T-cell (primary cell): ENCODE data around the gene OR5M8. TPM values are rescaled to one million over a fixed set of nuclear protein-coding genes. Genes with fewer than 3 reads are reported as not detected.

Source experiments
- ATAC-seq, 4 experiments: fragments of 200-7000 bp in 3 of 4; fragments of 150-1000 bp in 1 of 4; cut with Tn5 transposase; replicated peaks in 1 of 4; 1 replicate in 3 of 4; 2 replicates in 1 of 4; pipeline ENCODE4 v1.10.0; 2021; ENCODE audit warnings: moderate library complexity in 3 of 4, mild to moderate bottlenecking in 2 of 4, moderate number of reproducible peaks in 1 of 4
- CTCF ChIA-PET, 2 donors: fragments of 300-600 bp; sonication (Branson Sonifier 250); formaldehyde crosslinking; loops; one replicate each; lab custom pipeline; 2022; ENCODE audit warnings: antibody characterized with exemption in 2 of 2; lab: Charles Lee
- POLR2A ChIA-PET, 2 donors: fragments of 300-600 bp; sonication (Branson Sonifier 250); formaldehyde crosslinking; loops; one replicate each; lab custom pipeline; 2022; ENCODE audit warnings: antibody characterized with exemption in 2 of 2; lab: Charles Lee
- DNase-seq, 35 experiments: peaks; one replicate each; pipeline versions ENCODE4 v3.0.0 to v3.0.0-alpha.2; 2013 to 2023
- H3K27ac ChIP-seq: one replicate; pipeline ENCODE4 v1.5.1; 2013; ENCODE audit warnings: low read length
- H3K27me3 ChIP-seq, 2 experiments: replicated peaks in 1 of 2; 1 replicate in 1 of 2; 2 replicates in 1 of 2; pipeline versions ENCODE4 v1.6.1 to v1.7.0; 2013; ENCODE audit warnings: low read length in 1 of 2, mixed read lengths in 1 of 2; ENCODE audit not compliant: control insufficient read depth in 2 of 2, insufficient read depth in 2 of 2; ENCODE audit errors: extremely low read depth in 1 of 2
- H3K36me3 ChIP-seq, 2 donors: 1 replicate in 1 of 2; 2 replicates in 1 of 2; pipeline versions ENCODE4 v1.6.1 to v1.7.0; 2013; ENCODE audit warnings: low read length in 1 of 2; ENCODE audit not compliant: control insufficient read depth in 2 of 2, insufficient read depth in 1 of 2; ENCODE audit errors: extremely low read depth in 1 of 2
- H3K4me1 ChIP-seq, 2 experiments: 1 replicate in 1 of 2; 2 replicates in 1 of 2; pipeline versions ENCODE4 v1.6.1 to v1.7.0; 2013; ENCODE audit warnings: low read length in 2 of 2, mixed read lengths in 1 of 2; ENCODE audit not compliant: insufficient read depth in 2 of 2, control insufficient read depth in 1 of 2; ENCODE audit errors: extremely low read depth in 1 of 2
- H3K4me3 ChIP-seq, 2 donors: 1 replicate in 1 of 2; 2 replicates in 1 of 2; pipeline versions ENCODE4 v1.5.1 to v1.7.0; 2013; ENCODE audit warnings: mild to moderate bottlenecking in 2 of 2, low read length in 1 of 2, moderate library complexity in 1 of 2; ENCODE audit not compliant: control insufficient read depth in 1 of 2; ENCODE audit errors: extremely low read depth in 1 of 2
- H3K9me3 ChIP-seq: 2 replicates; pipeline ENCODE4 v1.7.0; 2013
- H3K27ac Mint-ChIP-seq, 2 donors: one replicate each; pipeline ENCODE4 v1.8.0; 2020 to 2021; ENCODE audit warnings: mild to moderate bottlenecking in 2 of 2, mixed read lengths in 2 of 2
- H3K27me3 Mint-ChIP-seq, 2 donors: one replicate each; pipeline ENCODE4 v1.8.0; 2021 to 2022; ENCODE audit warnings: mixed read lengths in 2 of 2
- H3K36me3 Mint-ChIP-seq: one replicate; pipeline ENCODE4 v1.8.0; 2021; ENCODE audit warnings: mixed read lengths
- H3K4me1 Mint-ChIP-seq, 3 donors: one replicate each; pipeline ENCODE4 v1.8.0; 2020 to 2022; ENCODE audit warnings: mixed read lengths in 3 of 3, mild to moderate bottlenecking in 1 of 3
- H3K4me3 Mint-ChIP-seq, 3 donors: one replicate each; pipeline ENCODE4 v1.8.0; 2020 to 2022; ENCODE audit warnings: mild to moderate bottlenecking in 3 of 3, mixed read lengths in 3 of 3, moderate library complexity in 3 of 3
- H3K9me3 Mint-ChIP-seq, 3 donors: one replicate each; pipeline ENCODE4 v1.8.0; 2020 to 2022; ENCODE audit warnings: mixed read lengths in 3 of 3
- WGBS: methylation state at CpG from one replicate; pipeline ENCODE4 v1.1.5; 2013; ENCODE audit warnings: missing lambda C conversion rate; ENCODE audit not compliant: insufficient coverage; 5-methylcytosine and 5-hydroxymethylcytosine counted together
- total RNA-seq, 35 experiments: library from RNA in 6 of 35; stranded (reverse) in 6 of 35; fragments of 120-200 nt in 1 of 35; gene quantifications; one replicate each; pipeline versions ENCODE4 v1.2.1 to v1.2.4 and lab custom pipeline; 2013 to 2026

OR5M8 gene
- total RNA-seq (not detected), total RNA-seq (lab: John Stamatoyannopoulos, UW) (0 reads per million in 29 experiments)
- total RNA-seq (2013): not detected

GRCh38 chr11:56491270-56491669 lies at the start of gene OR5M8:
Gene OR5M8 (minus strand): TSS chr11:56491370. CDS start chr11:56491370, 0 bp downstream.
- ATAC-seq (no peak), DNase-seq (no peak)
- POLR2A ChIA-PET: no interaction called here

GRCh38 chr11:56533054-56533740 lies 42.0 kb upstream of the OR5M8 start:
- H3K36me3 ChIP-seq: no peaks in the 10 kb centered on the region
- Mint-ChIP-seq H3K9me3 (peaks cover 5 to 15% (median 9%) of the 10 kb centered on the region in 3 donors), H3K27ac (no peak overlapping the region), H3K4me1 (no peaks in the 10 kb centered on the region), H3K36me3 (no peaks in the 10 kb centered on the region), H3K27me3 (no peaks in the 10 kb centered on the region), H3K4me3 (no peak overlapping the region)
- DNase-seq (no peak), ATAC-seq (no peak)
- no peaks in the 10 kb centered on the region for H3K4me1 ChIP-seq
- CTCF ChIA-PET: no interaction called here
- no peak overlapping the region for H3K27ac ChIP-seq
- no peaks in the 10 kb centered on the region for H3K9me3 ChIP-seq
- H3K27me3 ChIP-seq: no peaks in the 10 kb centered on the region
- POLR2A ChIA-PET: no interaction called here
- no peak overlapping the region for H3K4me3 ChIP-seq
- 100% methylated on average over 1 of the region's 3 CpGs for WGBS

More at GRCh38 chr11:56491270-56491669, at the start of gene OR5M8:
- Histone ChIP-seq H3K27ac (no peak within 1 kb of the TSS), H3K9me3 (no peaks in the 10 kb centered on the region), H3K36me3 (no peaks in the 10 kb centered on the region), H3K27me3 (no peaks in the 10 kb centered on the region), H3K4me3 (no peak within 1 kb of the TSS), H3K4me1 (no peaks in the 10 kb centered on the region)
- H3K4me1 Mint-ChIP-seq: no peaks in the 10 kb centered on the region
- no peaks in the 10 kb centered on the region for H3K36me3 Mint-ChIP-seq
- peaks cover 11 to 32% (median 24%) of the 10 kb centered on the region in 3 donors for H3K9me3 Mint-ChIP-seq
- no peaks in the 10 kb centered on the region for H3K27me3 Mint-ChIP-seq
- CTCF ChIA-PET: no interaction called here
- H3K4me3 Mint-ChIP-seq: no peak within 1 kb of the TSS
- 40% methylated on average over 1 of the region's 7 CpGs for WGBS
- no peak within 1 kb of the TSS for H3K27ac Mint-ChIP-seq

DNA sequence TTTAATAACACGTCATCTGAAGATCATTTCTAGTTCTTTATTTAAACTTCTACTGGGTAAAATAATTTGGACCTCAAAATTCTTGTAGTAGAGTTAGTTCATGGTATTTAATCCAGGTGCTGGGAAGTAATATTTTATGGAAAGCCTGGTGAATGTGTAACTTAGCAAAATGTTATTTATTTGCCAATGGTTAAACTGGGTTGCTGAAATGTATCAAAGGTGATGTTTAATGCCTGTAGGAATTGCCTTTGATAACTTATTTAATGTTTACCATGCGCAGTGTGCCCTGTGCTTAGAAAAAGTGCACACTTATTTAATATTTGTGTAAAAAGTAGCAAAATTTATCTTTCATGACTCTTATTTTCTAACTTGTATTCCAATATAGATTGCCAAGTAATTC lies 40.7 kb upstream of the OR5M8 start:
- POLR2A ChIA-PET: no interaction called here
- Histone ChIP-seq H3K27me3 (no peaks in the 10 kb centered on the region), H3K36me3 (no peaks in the 10 kb centered on the region), H3K27ac (no peak overlapping the region), H3K4me3 (no peak overlapping the region), H3K9me3 (no peaks in the 10 kb centered on the region), H3K4me1 (no peaks in the 10 kb centered on the region)
- no peak for DNase-seq
- CTCF ChIA-PET: no interaction called here
- peaks cover 5 to 8% (median 7%) of the 10 kb centered on the region in 3 donors for H3K9me3 Mint-ChIP-seq
- no peaks in the 10 kb centered on the region for H3K36me3 Mint-ChIP-seq
- no CpG with 5 or more reads among the region's 2 CpGs for WGBS
- H3K27ac Mint-ChIP-seq: no peak overlapping the region
- no peaks in the 10 kb centered on the region for H3K4me1 Mint-ChIP-seq
- no peak for ATAC-seq
- no peaks in the 10 kb centered on the region for H3K27me3 Mint-ChIP-seq
- no peak overlapping the region for H3K4me3 Mint-ChIP-seq

- H3K9me3 ChIP-seq: no peaks in the 10 kb centered on the region
- H3K36me3 ChIP-seq: no peaks in the 10 kb centered on the region
- ChIA-PET CTCF (no interaction called here), POLR2A (no interaction called here)
- H3K27me3 Mint-ChIP-seq: no peaks in the 10 kb centered on the region
- H3K27ac Mint-ChIP-seq: no peak overlapping the region
- H3K9me3 Mint-ChIP-seq: peaks cover 16 to 20% (median 17%) of the 10 kb centered on the region in 3 donors
- ATAC-seq: no peak
- no peaks in the 10 kb centered on the region for H3K4me1 Mint-ChIP-seq
- no peaks in the 10 kb centered on the region for H3K36me3 Mint-ChIP-seq
- H3K27ac ChIP-seq: no peak overlapping the region
- no peaks in the 10 kb centered on the region for H3K27me3 ChIP-seq
- H3K4me3 Mint-ChIP-seq: no peak overlapping the region
- no peak overlapping the region for H3K4me3 ChIP-seq
- DNase-seq: no peak
- 65% methylated on average over 2 of the region's 5 CpGs for WGBS
- no peaks in the 10 kb centered on the region for H3K4me1 ChIP-seq
These were observed 30.8 kb upstream of the OR5M8 start for GRCh38 chr11:56522008-56522407.

DNA sequence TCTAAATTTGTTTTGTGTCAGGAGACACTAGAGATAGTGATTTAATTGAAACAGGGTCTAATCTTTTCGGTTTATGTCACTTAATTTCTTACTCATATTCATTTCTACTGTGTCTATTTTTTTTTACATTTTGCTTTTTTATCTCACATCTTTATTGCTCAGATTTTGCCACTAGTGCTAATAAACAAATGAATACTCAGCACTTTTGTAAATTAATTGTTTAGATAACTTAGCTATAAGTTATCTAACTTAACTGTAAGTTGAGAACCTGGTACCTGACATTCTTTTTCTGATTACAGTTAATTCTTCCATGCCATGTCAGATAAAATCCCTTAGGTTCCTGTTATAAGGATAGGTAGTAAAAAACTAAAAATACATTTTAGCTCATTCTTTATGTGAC lies 22.1 kb upstream of the OR5M8 start:
- Histone ChIP-seq H3K9me3 (no peaks in the 10 kb centered on the region), H3K27ac (no peak overlapping the region), H3K4me1 (no peaks in the 10 kb centered on the region), H3K4me3 (no peak overlapping the region), H3K27me3 (no peaks in the 10 kb centered on the region), H3K36me3 (no peaks in the 10 kb centered on the region)
- no peak for ATAC-seq
- ChIA-PET POLR2A (no interaction called here), CTCF (no interaction called here)
- DNase-seq: no peak
- H3K36me3 Mint-ChIP-seq: no peaks in the 10 kb centered on the region
- H3K9me3 Mint-ChIP-seq: peaks cover 9 to 16% (median 9%) of the 10 kb centered on the region in 3 donors
- no peaks in the 10 kb centered on the region for H3K4me1 Mint-ChIP-seq
- no CpG with 5 or more reads among the region's 1 CpG for WGBS
- no peaks in the 10 kb centered on the region for H3K27me3 Mint-ChIP-seq
- H3K4me3 Mint-ChIP-seq: no peak overlapping the region
- H3K27ac Mint-ChIP-seq: no peak overlapping the region

DNA sequence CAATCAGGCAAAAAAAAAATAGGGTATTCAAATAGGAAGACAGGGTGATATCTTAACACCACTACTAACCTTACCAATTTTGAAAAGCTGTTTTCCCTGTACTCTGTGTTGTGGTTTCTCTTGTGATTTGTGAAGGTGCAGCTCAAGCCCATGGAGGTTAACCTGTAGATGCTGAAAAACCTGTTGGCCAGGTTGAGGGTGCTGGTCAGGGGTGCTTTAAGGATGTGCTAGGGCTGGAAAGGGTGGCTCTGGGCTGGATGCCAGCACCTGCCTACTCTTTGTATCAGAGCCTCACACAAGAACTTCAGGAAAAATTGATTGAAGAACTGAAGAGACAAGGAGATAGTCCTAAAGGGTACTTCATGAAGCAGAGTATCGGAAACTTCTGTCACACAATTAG lies 18.3 kb upstream of the OR5M8 start:
- ChIA-PET POLR2A (no interaction called here), CTCF (no interaction called here)
- ATAC-seq (no peak), DNase-seq (no peak)
- no peaks in the 10 kb centered on the region for H3K36me3 ChIP-seq
- Mint-ChIP-seq H3K27me3 (no peaks in the 10 kb centered on the region), H3K36me3 (no peaks in the 10 kb centered on the region), H3K27ac (no peak overlapping the region), H3K4me1 (no peaks in the 10 kb centered on the region), H3K9me3 (peaks cover 9 to 16% (median 11%) of the 10 kb centered on the region in 3 donors), H3K4me3 (no peak overlapping the region)
- H3K27me3 ChIP-seq: no peaks in the 10 kb centered on the region
- H3K9me3 ChIP-seq: no peaks in the 10 kb centered on the region
- no peak overlapping the region for H3K27ac ChIP-seq
- no CpG with 5 or more reads among the region's 1 CpG for WGBS
- H3K4me3 ChIP-seq: no peak overlapping the region
- no peaks in the 10 kb centered on the region for H3K4me1 ChIP-seq
